HEK293 (cell line): Measurements from ENCODE around the gene BABAM1.

Experiments
- GLIS1 ChIP-seq: fragments of 450-650 bp; formaldehyde crosslinking; IDR thresholded peaks from 2 replicates; pipeline ENCODE4 v1.5.1; 2016; ENCODE audit warnings: missing biosample characterization, missing genetic modification characterization
- GLIS2 ChIP-seq: fragments of 450-650 bp; formaldehyde crosslinking; IDR thresholded peaks from 2 replicates; pipeline ENCODE4 v1.5.1; 2016; ENCODE audit warnings: missing biosample characterization, missing genetic modification characterization
- MEIS1 ChIP-seq: sonication (generic); formaldehyde crosslinking; IDR thresholded peaks from 2 replicates; pipeline ENCODE4 v1.8.1; 2022; ENCODE audit warnings: missing genetic modification reagents, mild to moderate bottlenecking, borderline replicate concordance
- REPIN1 ChIP-seq: fragments of 450-650 bp; formaldehyde crosslinking; IDR thresholded peaks from 2 replicates; pipeline ENCODE4 v1.5.1; 2017; ENCODE audit warnings: missing biosample characterization, missing genetic modification characterization, low read depth
- REST ChIP-seq: fragments of 450-650 bp; formaldehyde crosslinking; IDR thresholded peaks from 2 replicates; pipeline ENCODE4 v1.5.1; 2016; ENCODE audit warnings: missing biosample characterization, missing genetic modification characterization
- SP2 ChIP-seq: fragments of 450-650 bp; formaldehyde crosslinking; IDR thresholded peaks from 2 replicates; pipeline ENCODE4 v1.5.1; 2016; ENCODE audit warnings: missing biosample characterization, missing genetic modification characterization
- SP3 ChIP-seq: fragments of 450-650 bp; formaldehyde crosslinking; IDR thresholded peaks from 2 replicates; pipeline ENCODE4 v1.5.1; 2016; ENCODE audit warnings: missing biosample characterization, missing genetic modification characterization
- ZBTB1 ChIP-seq: fragments of 450-650 bp; formaldehyde crosslinking; IDR thresholded peaks from 2 replicates; pipeline ENCODE4 v1.5.1; 2016; ENCODE audit warnings: missing biosample characterization, missing genetic modification characterization
- ZBTB17 ChIP-seq: fragments of 450-650 bp; formaldehyde crosslinking; IDR thresholded peaks from 2 replicates; pipeline ENCODE4 v1.5.1; 2016; ENCODE audit warnings: missing biosample characterization, missing genetic modification characterization
- ZBTB8A ChIP-seq: fragments of 450-650 bp; formaldehyde crosslinking; IDR thresholded peaks from 2 replicates; pipeline ENCODE4 v1.5.1; 2016; ENCODE audit warnings: missing biosample characterization, missing genetic modification characterization
- ZNF10 ChIP-seq: fragments of 450-650 bp; formaldehyde crosslinking; IDR thresholded peaks from 2 replicates; pipeline ENCODE4 v1.5.1; 2017; ENCODE audit warnings: missing biosample characterization, missing genetic modification characterization
- ZNF140 ChIP-seq: fragments of 450-650 bp; formaldehyde crosslinking; IDR thresholded peaks from 2 replicates; pipeline ENCODE4 v1.5.1; 2016; ENCODE audit warnings: missing biosample characterization, missing genetic modification characterization
- ZNF155 ChIP-seq: fragments of 450-650 bp; formaldehyde crosslinking; IDR thresholded peaks from 2 replicates; pipeline ENCODE4 v1.5.1; 2016; ENCODE audit warnings: missing biosample characterization, missing genetic modification characterization
- ZNF175 ChIP-seq: fragments of 450-650 bp; formaldehyde crosslinking; IDR thresholded peaks from 2 replicates; pipeline ENCODE4 v1.5.1; 2016; ENCODE audit warnings: missing biosample characterization, missing genetic modification characterization
- ZNF26 ChIP-seq: fragments of 450-650 bp; formaldehyde crosslinking; IDR thresholded peaks from 2 replicates; pipeline ENCODE4 v1.5.1; 2016; ENCODE audit warnings: missing biosample characterization, missing genetic modification characterization
- ZNF292 ChIP-seq: fragments of 450-650 bp; formaldehyde crosslinking; IDR thresholded peaks from 2 replicates; pipeline ENCODE4 v1.5.1; 2016; ENCODE audit warnings: low read depth, missing biosample characterization, missing genetic modification characterization, borderline replicate concordance
- ZNF350 ChIP-seq: fragments of 450-650 bp; formaldehyde crosslinking; IDR thresholded peaks from 2 replicates; pipeline ENCODE4 v1.5.0; 2017; ENCODE audit warnings: missing biosample characterization, mild to moderate bottlenecking, missing genetic modification characterization
- ZNF521 ChIP-seq: fragments of 450-650 bp; formaldehyde crosslinking; IDR thresholded peaks from 2 replicates; pipeline ENCODE4 v1.5.1; 2017; ENCODE audit warnings: missing biosample characterization, mild to moderate bottlenecking, missing genetic modification characterization
- ZNF596 ChIP-seq: fragments of 450-650 bp; IDR thresholded peaks from 2 replicates; pipeline ENCODE4 v1.5.0; 2018; ENCODE audit warnings: missing biosample characterization, mild to moderate bottlenecking, missing genetic modification characterization, moderate library complexity
- ZNF624 ChIP-seq: fragments of 450-650 bp; formaldehyde crosslinking; IDR thresholded peaks from 2 replicates; pipeline ENCODE4 v1.5.1; 2017; ENCODE audit warnings: missing biosample characterization, missing genetic modification characterization
- ZNF629 ChIP-seq: fragments of 450-650 bp; formaldehyde crosslinking; IDR thresholded peaks from 2 replicates; pipeline ENCODE4 v1.5.1; 2017; ENCODE audit warnings: missing biosample characterization, missing genetic modification characterization
- ZNF76 ChIP-seq: fragments of 450-650 bp; formaldehyde crosslinking; IDR thresholded peaks from 2 replicates; pipeline ENCODE4; 2016; ENCODE audit warnings: low read depth, missing biosample characterization, missing genetic modification characterization, borderline replicate concordance
- ZNF791 ChIP-seq: fragments of 450-650 bp; formaldehyde crosslinking; IDR thresholded peaks from 2 replicates; pipeline ENCODE4 v1.5.1; 2016; ENCODE audit warnings: missing biosample characterization, missing genetic modification characterization
- ZSCAN4 ChIP-seq: fragments of 450-650 bp; formaldehyde crosslinking; IDR thresholded peaks from 2 replicates; pipeline ENCODE4 v1.5.1; 2017; ENCODE audit warnings: missing biosample characterization, missing genetic modification characterization
- ZXDB ChIP-seq: fragments of 450-650 bp; formaldehyde crosslinking; IDR thresholded peaks from 2 replicates; pipeline ENCODE4 v1.5.1; 2016; ENCODE audit warnings: missing biosample characterization, missing genetic modification characterization
- TF ChIP-seq, protein P1 (sequence below): IDR thresholded peaks from 2 replicates; pipeline ENCODE4 v1.6.1; 2011; ENCODE audit warnings: mild to moderate bottlenecking, low read depth, low read length, borderline replicate concordance
- TF ChIP-seq, protein P2 (sequence below): fragments of 450-650 bp; formaldehyde crosslinking; IDR thresholded peaks from 2 replicates; pipeline ENCODE4 v1.5.1; 2016; ENCODE audit warnings: missing biosample characterization, missing genetic modification characterization, borderline replicate concordance
- TF ChIP-seq, protein P3 (sequence below): fragments of 450-650 bp; formaldehyde crosslinking; IDR thresholded peaks from 2 replicates; pipeline ENCODE4 v1.5.1; 2017; ENCODE audit warnings: missing biosample characterization, missing genetic modification characterization

Gene BABAM1

GRCh38 chr19:17266975-17267788, at the start of gene BABAM1 (continued):
- no peak for TF ChIP-seq ZBTB1
- no peak; the same call in 1 of the 2 replicates for TF ChIP-seq GLIS1 (tag by site-specific recombination)
- no peak for TF ChIP-seq ZNF175 (tag by site-specific recombination)
- TF ChIP-seq REST (tag by site-specific recombination): 0 out of 2 replicates have a peak, but pooled peaks have one; percentile 16
- TF ChIP-seq ZNF629 (tag by site-specific recombination): peak; percentile 40; the same call in 1 of the 2 replicates
- no peak for TF ChIP-seq ZNF596 (tag by site-specific recombination)
- TF ChIP-seq SP3 (tag by site-specific recombination): peak; percentile 94
- peak; percentile 95 for TF ChIP-seq ZNF76 (tag by site-specific recombination)
- TF ChIP-seq ZNF350 (tag by site-specific recombination): no peak
- 0 out of 2 replicates have a peak, but pooled peaks have one; percentile 43 for TF ChIP-seq ZXDB (tag by site-specific recombination)
- TF ChIP-seq ZSCAN4 (tag by site-specific recombination): no peak
- no peak for TF ChIP-seq ZNF624 (tag by site-specific recombination)
- TF ChIP-seq ZNF155: no peak
- TF ChIP-seq REPIN1 (tag by site-specific recombination): no peak
- TF ChIP-seq, protein P1, sequence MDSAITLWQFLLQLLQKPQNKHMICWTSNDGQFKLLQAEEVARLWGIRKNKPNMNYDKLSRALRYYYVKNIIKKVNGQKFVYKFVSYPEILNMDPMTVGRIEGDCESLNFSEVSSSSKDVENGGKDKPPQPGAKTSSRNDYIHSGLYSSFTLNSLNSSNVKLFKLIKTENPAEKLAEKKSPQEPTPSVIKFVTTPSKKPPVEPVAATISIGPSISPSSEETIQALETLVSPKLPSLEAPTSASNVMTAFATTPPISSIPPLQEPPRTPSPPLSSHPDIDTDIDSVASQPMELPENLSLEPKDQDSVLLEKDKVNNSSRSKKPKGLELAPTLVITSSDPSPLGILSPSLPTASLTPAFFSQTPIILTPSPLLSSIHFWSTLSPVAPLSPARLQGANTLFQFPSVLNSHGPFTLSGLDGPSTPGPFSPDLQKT: no peak
- TF ChIP-seq ZNF791 (tag by site-specific recombination): no peak
- TF ChIP-seq MEIS1 (CRISPR knock-in tag): no peak
- 0 out of 2 replicates have a peak, but pooled peaks have one; percentile 28 for TF ChIP-seq ZBTB8A
- TF ChIP-seq, protein P2, sequence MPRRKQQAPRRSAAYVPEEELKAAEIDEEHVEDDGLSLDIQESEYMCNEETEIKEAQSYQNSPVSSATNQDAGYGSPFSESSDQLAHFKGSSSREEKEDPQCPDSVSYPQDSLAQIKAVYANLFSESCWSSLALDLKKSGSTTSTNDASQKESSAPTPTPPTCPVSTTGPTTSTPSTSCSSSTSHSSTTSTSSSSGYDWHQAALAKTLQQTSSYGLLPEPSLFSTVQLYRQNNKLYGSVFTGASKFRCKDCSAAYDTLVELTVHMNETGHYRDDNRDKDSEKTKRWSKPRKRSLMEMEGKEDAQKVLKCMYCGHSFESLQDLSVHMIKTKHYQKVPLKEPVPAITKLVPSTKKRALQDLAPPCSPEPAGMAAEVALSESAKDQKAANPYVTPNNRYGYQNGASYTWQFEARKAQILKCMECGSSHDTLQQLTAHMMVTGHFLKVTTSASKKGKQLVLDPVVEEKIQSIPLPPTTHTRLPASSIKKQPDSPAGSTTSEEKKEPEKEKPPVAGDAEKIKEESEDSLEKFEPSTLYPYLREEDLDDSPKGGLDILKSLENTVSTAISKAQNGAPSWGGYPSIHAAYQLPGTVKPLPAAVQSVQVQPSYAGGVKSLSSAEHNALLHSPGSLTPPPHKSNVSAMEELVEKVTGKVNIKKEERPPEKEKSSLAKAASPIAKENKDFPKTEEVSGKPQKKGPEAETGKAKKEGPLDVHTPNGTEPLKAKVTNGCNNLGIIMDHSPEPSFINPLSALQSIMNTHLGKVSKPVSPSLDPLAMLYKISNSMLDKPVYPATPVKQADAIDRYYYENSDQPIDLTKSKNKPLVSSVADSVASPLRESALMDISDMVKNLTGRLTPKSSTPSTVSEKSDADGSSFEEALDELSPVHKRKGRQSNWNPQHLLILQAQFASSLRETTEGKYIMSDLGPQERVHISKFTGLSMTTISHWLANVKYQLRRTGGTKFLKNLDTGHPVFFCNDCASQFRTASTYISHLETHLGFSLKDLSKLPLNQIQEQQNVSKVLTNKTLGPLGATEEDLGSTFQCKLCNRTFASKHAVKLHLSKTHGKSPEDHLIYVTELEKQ: no peak
- TF ChIP-seq ZNF26 (tag by site-specific recombination): no peak
- TF ChIP-seq, protein P3, sequence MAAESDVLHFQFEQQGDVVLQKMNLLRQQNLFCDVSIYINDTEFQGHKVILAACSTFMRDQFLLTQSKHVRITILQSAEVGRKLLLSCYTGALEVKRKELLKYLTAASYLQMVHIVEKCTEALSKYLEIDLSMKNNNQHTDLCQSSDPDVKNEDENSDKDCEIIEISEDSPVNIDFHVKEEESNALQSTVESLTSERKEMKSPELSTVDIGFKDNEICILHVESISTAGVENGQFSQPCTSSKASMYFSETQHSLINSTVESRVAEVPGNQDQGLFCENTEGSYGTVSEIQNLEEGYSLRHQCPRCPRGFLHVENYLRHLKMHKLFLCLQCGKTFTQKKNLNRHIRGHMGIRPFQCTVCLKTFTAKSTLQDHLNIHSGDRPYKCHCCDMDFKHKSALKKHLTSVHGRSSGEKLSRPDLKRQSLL: peak; percentile 58; the same call in 1 of the 2 replicates
- no peak for TF ChIP-seq ZNF10 (tag by site-specific recombination)
- no peak for TF ChIP-seq ZNF521
- peak; percentile 67; the same call in 1 of the 2 replicates for TF ChIP-seq ZBTB17 (tag by site-specific recombination)
- no peak for TF ChIP-seq GLIS2 (tag by site-specific recombination)
- TF ChIP-seq ZNF292 (tag by site-specific recombination): no peak
- TF ChIP-seq ZNF140 (tag by site-specific recombination): no peak
- peak; percentile 100 for TF ChIP-seq SP2 (tag by site-specific recombination)
